Uterus (tissue), 2 donors: Measurements from ENCODE around the gene ZNF185.

Experiments
- POLR2A ChIP-seq, 2 donors: fragments of 450-650 bp; IDR thresholded peaks; one replicate each; pipeline ENCODE4 v1.6.1; 2016; ENCODE audit warnings: antibody characterized with exemption in 2 of 2, mild to moderate bottlenecking in 1 of 2, moderate library complexity in 1 of 2
- TF ChIP-seq, protein P1 (sequence below), 4 experiments: fragments of 200-600 bp in 2 of 4; fragments of 450-650 bp in 2 of 4; sonication (generic) in 2 of 4; IDR thresholded peaks; one replicate each; pipeline ENCODE4 v1.5.1; 2016 to 2019; ENCODE audit warnings: antibody characterized with exemption in 4 of 4, mild to moderate bottlenecking in 2 of 4, moderate library complexity in 1 of 4

DNA sequence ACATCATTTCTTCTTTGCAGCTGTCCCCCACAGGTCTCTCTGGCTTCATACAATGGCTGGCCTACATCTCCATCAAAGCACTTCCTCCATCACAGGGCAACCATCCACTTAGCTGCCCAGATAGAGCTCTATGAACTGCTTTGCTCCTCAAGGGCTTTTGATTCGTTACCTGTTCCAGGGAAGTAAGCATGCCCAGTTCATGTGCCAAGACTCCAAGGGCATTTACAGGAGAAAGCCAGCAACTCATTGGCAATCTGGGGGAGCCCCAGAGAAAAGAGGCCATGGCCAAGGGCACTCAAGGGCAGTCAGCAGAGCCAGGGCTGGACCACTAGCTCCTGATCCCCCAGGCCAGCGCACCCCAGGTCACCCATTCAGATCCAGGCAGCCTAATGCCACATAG lies 24.5 kb upstream of the ZNF185 start:
- TF ChIP-seq, protein P1, sequence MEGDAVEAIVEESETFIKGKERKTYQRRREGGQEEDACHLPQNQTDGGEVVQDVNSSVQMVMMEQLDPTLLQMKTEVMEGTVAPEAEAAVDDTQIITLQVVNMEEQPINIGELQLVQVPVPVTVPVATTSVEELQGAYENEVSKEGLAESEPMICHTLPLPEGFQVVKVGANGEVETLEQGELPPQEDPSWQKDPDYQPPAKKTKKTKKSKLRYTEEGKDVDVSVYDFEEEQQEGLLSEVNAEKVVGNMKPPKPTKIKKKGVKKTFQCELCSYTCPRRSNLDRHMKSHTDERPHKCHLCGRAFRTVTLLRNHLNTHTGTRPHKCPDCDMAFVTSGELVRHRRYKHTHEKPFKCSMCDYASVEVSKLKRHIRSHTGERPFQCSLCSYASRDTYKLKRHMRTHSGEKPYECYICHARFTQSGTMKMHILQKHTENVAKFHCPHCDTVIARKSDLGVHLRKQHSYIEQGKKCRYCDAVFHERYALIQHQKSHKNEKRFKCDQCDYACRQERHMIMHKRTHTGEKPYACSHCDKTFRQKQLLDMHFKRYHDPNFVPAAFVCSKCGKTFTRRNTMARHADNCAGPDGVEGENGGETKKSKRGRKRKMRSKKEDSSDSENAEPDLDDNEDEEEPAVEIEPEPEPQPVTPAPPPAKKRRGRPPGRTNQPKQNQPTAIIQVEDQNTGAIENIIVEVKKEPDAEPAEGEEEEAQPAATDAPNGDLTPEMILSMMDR (IDR thresholded peaks at IDR 0.05) = no peak
- TF ChIP-seq POLR2A (IDR thresholded peaks at IDR 0.05) = no peak
